ENCODE results near the gene PIGW.

Gene PIGW

GRCh38 chr17:36533935-36534839, 600 bp upstream of the PIGW start:
- peak; percentile 48 to 79 (median 54) for TF ChIP-seq CTCF (IDR thresholded peaks at IDR 0.05; ENCODE audit: unreplicated experiment in 3 of 3)
- no peaks in the 10 kb centered on the region for H3K9me3 Mint-ChIP-seq
- H3K36me3 Mint-ChIP-seq (ENCODE audit: low read depth) = peaks cover 23% of the 10 kb centered on the region
- peak overlapping the region; percentile 98 to 99 (median 99) for H3K4me3 Mint-ChIP-seq
- H3K27ac Mint-ChIP-seq = peak overlapping the region; percentile 97 to 99 (median 98)
- no peaks in the 10 kb centered on the region for H3K27me3 Mint-ChIP-seq (ENCODE audit: low read depth)
- H3K4me1 Mint-ChIP-seq = peaks cover 10% of the 10 kb centered on the region

- peak overlapping the region; percentile 97 to 99 (median 98) for H3K27ac Mint-ChIP-seq
- H3K4me1 Mint-ChIP-seq = peaks cover 4% of the 10 kb centered on the region
- no peaks in the 10 kb centered on the region for H3K9me3 Mint-ChIP-seq
- no peaks in the 10 kb centered on the region for H3K27me3 Mint-ChIP-seq (ENCODE audit: low read depth)
- peak overlapping the region; percentile 98 to 99 (median 99) for H3K4me3 Mint-ChIP-seq
- peak in 1 of 3 experiments; percentile 12 for TF ChIP-seq CTCF (IDR thresholded peaks at IDR 0.05; ENCODE audit: unreplicated experiment in 3 of 3)
- peaks cover 23% of the 10 kb centered on the region for H3K36me3 Mint-ChIP-seq (ENCODE audit: low read depth)
These were observed 888 bp downstream of the PIGW start for GRCh38 chr17:36535669-36536081.

- Mint-ChIP-seq H3K27ac (no peak overlapping the region), H3K4me3 (peak overlapping the region in 1 of 3 experiments; percentile 44), H3K4me1 (peaks cover 8% of the 10 kb centered on the region), H3K27me3 (ENCODE audit: low read depth) (no peaks in the 10 kb centered on the region), H3K9me3 (no peaks in the 10 kb centered on the region), H3K36me3 (ENCODE audit: low read depth) (peaks cover 12% of the 10 kb centered on the region)
- TF ChIP-seq CTCF (IDR thresholded peaks at IDR 0.05; ENCODE audit: unreplicated experiment in 3 of 3) = no peak
These were observed 5.9 kb downstream of the PIGW start for GRCh38 chr17:36540696-36541095.

GRCh38 chr17:36542755-36543154, 8.0 kb downstream of the PIGW start:
- Mint-ChIP-seq H3K9me3 (no peaks in the 10 kb centered on the region), H3K4me3 (peak overlapping the region; percentile 45 to 100 (median 52)), H3K27me3 (ENCODE audit: low read depth) (no peaks in the 10 kb centered on the region), H3K36me3 (ENCODE audit: low read depth) (peaks cover 11% of the 10 kb centered on the region), H3K4me1 (peaks cover 23% of the 10 kb centered on the region), H3K27ac (peak overlapping the region in 1 of 3 experiments; percentile 41)
- TF ChIP-seq CTCF (IDR thresholded peaks at IDR 0.05; ENCODE audit: unreplicated experiment in 3 of 3) = no peak

GRCh38 chr17:36544044-36544306, 9.2 kb downstream of the PIGW start:
- no peaks in the 10 kb centered on the region for H3K27me3 Mint-ChIP-seq (ENCODE audit: low read depth)
- H3K4me3 Mint-ChIP-seq = peak overlapping the region; percentile 96 to 100 (median 97)
- peaks cover 10% of the 10 kb centered on the region for H3K36me3 Mint-ChIP-seq (ENCODE audit: low read depth)

More at GRCh38 chr17:36544044-36544306, 9.2 kb downstream of the PIGW start:
- Mint-ChIP-seq H3K27ac (peak overlapping the region; percentile 100), H3K9me3 (no peaks in the 10 kb centered on the region), H3K4me1 (peaks cover 26% of the 10 kb centered on the region)
- TF ChIP-seq CTCF (IDR thresholded peaks at IDR 0.05; ENCODE audit: unreplicated experiment in 3 of 3) = no peak

All from nephron (organoid).